Right cardiac atrium (tissue), 5 donors: ENCODE results near the gene HMOX2. TPM values are rescaled to one million over a fixed set of nuclear protein-coding genes. Genes with fewer than 3 reads are reported as not detected.

Experiments used
- ATAC-seq, 2 donors: fragments of 200-7000 bp; cut with Tn5 transposase; one replicate each; pipeline versions ENCODE4 v1.8.0 to v1.9.1; 2020; ENCODE audit warnings: moderate library complexity in 2 of 2, mild to moderate bottlenecking in 1 of 2
- DNase-seq, 3 donors: peaks; one replicate each; pipeline ENCODE4 v3.0.0-alpha.2; 2020
- H3K27ac ChIP-seq: one replicate; pipeline ENCODE4 v1.5.1; 2013; ENCODE audit warnings: mild to moderate bottlenecking, low read length, control low read depth, moderate library complexity
- H3K27me3 ChIP-seq: one replicate; pipeline ENCODE4 v1.6.1; 2013; ENCODE audit not compliant: control insufficient read depth, insufficient read depth
- H3K4me1 ChIP-seq: one replicate; pipeline ENCODE4 v1.6.1; 2013; ENCODE audit warnings: low read length; ENCODE audit not compliant: control insufficient read depth, insufficient read depth
- H3K4me3 ChIP-seq: one replicate; pipeline ENCODE4 v1.5.1; 2013; ENCODE audit warnings: low read length, control low read depth
- H3K9me3 ChIP-seq: one replicate; pipeline ENCODE4 v1.6.1; 2013; ENCODE audit warnings: low read length; ENCODE audit not compliant: control insufficient read depth
- WGBS: extraction: QIAGEN DNeasy Blood & Tissue Kit; methylation state at CpG from one replicate; pipeline ENCODE4 v1.1.7; 2013; 5-methylcytosine and 5-hydroxymethylcytosine counted together
- intact Hi-C, 4 donors: fragments of 100-400 bp; cut with DNase I; formaldehyde crosslinking; loops; one replicate each; pipeline versions ENCODE4 v1.11.0 to v1.14.0; 2022 to 2023
- polyA plus RNA-seq: library from polyadenylated mRNA; stranded (reverse); fragments of 200-250 nt; gene quantifications from one replicate; pipeline ENCODE4 v1.2.3, GENCODE V29; 2013
- total RNA-seq, 4 donors: library from RNA; stranded (reverse); fragmentation: NEBNext Ultra II Directional; extraction: Animal tissue kit (Norgen Biotek cat#: 25700); gene quantifications; one replicate each; pipeline ENCODE4 v1.2.1, GENCODE V29; 2021
- donor health status: healthy with polysubstance abuse.
- donor health status: DM: no; HTN: yes; CAD: no.
- donor health status: DM: no; HTN: no; CAD: no.
- donor health status: DM: no; HTN: yes; CAD: no; lungs with severe emphysema.
- donor health status: DM: yes; HTN: yes; CAD: no.

HMOX2 gene
- total and polyA plus RNA-seq, 5 donors = 89.6 to 109 (median 93.7) TPM

DNA sequence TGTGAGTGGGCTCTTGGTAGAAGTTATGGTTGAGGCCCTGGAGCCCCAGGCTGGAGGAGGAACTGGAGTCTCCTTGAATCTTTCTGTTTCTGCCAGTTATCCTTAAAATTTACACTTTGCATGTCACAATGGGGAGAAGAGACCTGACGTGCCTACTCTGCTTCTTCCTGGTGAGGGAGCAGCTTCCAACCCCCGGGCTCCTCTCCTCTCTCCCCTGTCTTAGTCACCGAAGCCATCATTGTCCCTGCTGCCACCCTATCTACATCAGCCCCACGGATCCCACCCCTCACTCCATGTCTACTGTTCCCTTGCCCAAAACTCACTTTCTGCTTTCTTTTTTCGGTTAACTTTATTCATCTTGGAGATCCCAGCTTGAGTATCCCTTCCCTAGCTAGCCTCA is 32.9 kb upstream of the HMOX2 start:
- ATAC-seq (no peak), DNase-seq (no peak)

DNA sequence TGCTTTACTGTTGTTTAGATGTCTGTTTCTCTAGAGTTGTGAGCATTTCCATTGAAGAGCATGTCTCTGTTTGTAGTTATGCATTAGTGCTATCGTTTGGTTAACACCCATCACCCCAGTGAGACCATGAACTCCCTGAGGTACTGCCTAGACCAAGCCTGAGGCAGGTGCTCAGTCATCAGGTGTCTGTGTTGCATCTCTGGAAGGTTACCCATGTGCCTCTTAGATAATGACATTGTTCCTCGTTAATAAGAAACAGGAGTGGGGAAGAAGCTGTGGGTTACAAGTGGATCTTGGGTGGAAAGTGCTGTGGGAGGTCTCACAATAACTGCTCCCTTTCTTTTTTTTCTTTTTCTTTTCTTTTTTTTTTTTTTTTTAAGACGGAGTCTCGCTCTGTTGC is 32.2 kb upstream of the HMOX2 start:
- H3K4me1 ChIP-seq = no peaks in the 10 kb centered on the region
- H3K9me3 ChIP-seq = no peaks in the 10 kb centered on the region
- WGBS = 93% methylated on average over 4 of the region's 4 CpGs
- intact Hi-C loops = no loop called here
- H3K4me3 ChIP-seq = no peak overlapping the region
- H3K27ac ChIP-seq = no peak overlapping the region
- H3K27me3 ChIP-seq = no peaks in the 10 kb centered on the region
- no peak for DNase-seq
- ATAC-seq = no peak

More for the DNA sequence above, 32.9 kb upstream of the HMOX2 start:
- Histone ChIP-seq H3K4me1 (no peaks in the 10 kb centered on the region), H3K27ac (no peak overlapping the region), H3K4me3 (no peak overlapping the region), H3K27me3 (no peaks in the 10 kb centered on the region), H3K9me3 (no peaks in the 10 kb centered on the region)
- WGBS = 78% methylated on average over 5 of the region's 5 CpGs
- intact Hi-C loops = no loop called here

DNA sequence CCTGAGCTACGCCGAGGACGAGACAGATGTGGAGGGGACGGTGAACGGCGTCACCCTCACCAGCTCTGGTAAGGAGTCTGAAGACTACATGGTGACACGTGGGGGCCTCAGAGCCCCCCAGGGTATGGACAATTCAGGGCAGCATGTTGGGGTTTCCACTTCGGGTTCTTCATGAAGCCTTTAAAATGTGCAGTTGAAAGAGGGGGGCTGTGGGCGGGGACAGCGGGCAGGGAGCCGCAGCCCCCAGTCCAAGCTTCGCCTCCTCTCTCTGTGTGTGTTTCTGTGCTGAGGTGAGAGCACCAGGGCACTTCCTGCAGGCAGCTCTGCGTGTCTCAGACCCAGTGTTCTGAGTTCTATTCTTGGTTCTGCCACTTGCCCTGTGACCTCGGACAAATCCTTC is 25.8 kb upstream of the HMOX2 start:
- DNase-seq = no peak
- Histone ChIP-seq H3K4me1 (no peaks in the 10 kb centered on the region), H3K9me3 (no peaks in the 10 kb centered on the region), H3K27me3 (no peaks in the 10 kb centered on the region), H3K27ac (no peak overlapping the region), H3K4me3 (no peak overlapping the region)
- intact Hi-C loops = no loop called here
- WGBS = 91% methylated on average over 14 of the region's 14 CpGs
- ATAC-seq = no peak

DNA sequence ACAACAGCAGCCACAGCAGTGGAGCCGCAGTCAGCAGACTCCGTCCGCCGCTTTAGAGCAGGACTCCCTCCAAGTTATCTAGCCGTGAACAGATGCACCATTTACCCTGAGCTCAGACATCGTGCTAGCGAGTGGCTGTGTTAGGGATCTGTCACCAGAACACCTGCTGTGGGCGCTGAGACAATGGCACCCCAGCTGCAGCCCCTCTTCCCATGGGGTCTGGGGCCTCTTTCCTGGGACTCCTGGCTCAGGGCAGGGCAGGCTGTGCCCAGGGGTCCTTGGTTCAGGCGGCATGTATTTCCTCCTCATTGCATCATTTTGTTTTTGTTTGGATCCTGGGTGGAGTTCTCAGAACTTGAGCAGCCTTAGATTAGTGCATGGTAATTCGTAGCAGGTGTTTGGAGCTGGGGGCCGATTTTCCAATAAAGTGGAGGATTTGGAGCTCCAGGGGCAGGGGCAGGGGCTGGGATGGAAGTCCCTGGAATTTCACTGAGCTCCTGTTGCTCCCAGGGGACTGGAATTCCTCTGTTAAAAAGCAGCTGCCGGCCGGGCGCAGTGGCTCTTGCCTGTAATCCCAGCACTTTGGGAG is 25.2 kb upstream of the HMOX2 start:
- H3K4me3 ChIP-seq = no peak overlapping the region
- 88% methylated on average over 14 of the region's 14 CpGs for WGBS
- no peaks in the 10 kb centered on the region for H3K9me3 ChIP-seq
- intact Hi-C loops = no loop called here
- H3K27ac ChIP-seq = no peak overlapping the region
- ATAC-seq = no peak
- no peaks in the 10 kb centered on the region for H3K4me1 ChIP-seq
- no peaks in the 10 kb centered on the region for H3K27me3 ChIP-seq
- no peak for DNase-seq

DNA sequence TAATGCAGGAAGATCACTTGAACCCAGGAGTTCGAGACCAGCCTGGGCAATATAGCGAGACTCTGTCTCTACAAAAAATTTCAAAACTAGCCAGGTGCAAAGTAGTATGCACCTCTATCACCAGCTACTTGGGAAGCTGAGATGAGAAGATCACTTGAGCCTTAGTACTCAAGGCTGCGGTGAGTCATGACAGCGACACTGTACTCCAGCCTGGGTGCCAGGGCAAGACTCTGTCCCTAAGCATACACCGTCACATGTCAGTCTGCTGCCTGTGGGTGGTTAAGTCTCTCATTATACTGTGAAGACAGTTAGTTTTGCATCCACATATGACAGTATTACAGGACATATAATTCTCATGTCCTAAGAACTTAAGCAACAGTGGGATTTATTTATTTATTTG is 23.5 kb upstream of the HMOX2 start:
- no peak for ATAC-seq
- 96% methylated on average over 5 of the region's 5 CpGs for WGBS

DNA sequence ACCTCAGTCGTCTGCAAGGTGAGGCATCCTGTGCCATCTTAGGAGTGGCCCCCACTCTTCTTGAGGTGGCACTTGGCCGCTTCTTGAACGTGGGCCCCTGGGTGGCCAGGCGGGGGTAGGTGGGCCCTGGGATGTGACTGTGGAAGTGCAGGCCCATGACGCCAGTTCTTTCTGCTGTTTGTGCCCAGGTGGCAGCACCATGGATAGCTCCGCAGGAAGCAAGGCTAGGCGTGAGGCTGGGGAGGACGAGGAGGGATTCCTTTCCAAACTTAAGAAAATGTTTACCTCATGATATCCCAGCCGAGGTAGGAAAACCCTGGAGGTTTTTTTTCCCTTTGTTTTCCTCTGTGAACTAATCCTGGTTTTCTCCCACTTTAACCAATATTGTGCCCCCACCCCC is 21.6 kb upstream of the HMOX2 start:
- H3K4me3 ChIP-seq = no peak overlapping the region
- no peaks in the 10 kb centered on the region for H3K4me1 ChIP-seq
- ATAC-seq (no peak), DNase-seq (no peak)
- no peaks in the 10 kb centered on the region for H3K27me3 ChIP-seq
- 72% methylated on average over 9 of the region's 9 CpGs for WGBS
- H3K27ac ChIP-seq = no peak overlapping the region
- intact Hi-C loops = no loop called here
- no peaks in the 10 kb centered on the region for H3K9me3 ChIP-seq

More for the DNA sequence above, 23.5 kb upstream of the HMOX2 start:
- Histone ChIP-seq H3K27ac (no peak overlapping the region), H3K9me3 (no peaks in the 10 kb centered on the region), H3K27me3 (no peaks in the 10 kb centered on the region), H3K4me1 (no peaks in the 10 kb centered on the region), H3K4me3 (no peak overlapping the region)
- DNase-seq = no peak
- intact Hi-C loops = no loop called here

DNA sequence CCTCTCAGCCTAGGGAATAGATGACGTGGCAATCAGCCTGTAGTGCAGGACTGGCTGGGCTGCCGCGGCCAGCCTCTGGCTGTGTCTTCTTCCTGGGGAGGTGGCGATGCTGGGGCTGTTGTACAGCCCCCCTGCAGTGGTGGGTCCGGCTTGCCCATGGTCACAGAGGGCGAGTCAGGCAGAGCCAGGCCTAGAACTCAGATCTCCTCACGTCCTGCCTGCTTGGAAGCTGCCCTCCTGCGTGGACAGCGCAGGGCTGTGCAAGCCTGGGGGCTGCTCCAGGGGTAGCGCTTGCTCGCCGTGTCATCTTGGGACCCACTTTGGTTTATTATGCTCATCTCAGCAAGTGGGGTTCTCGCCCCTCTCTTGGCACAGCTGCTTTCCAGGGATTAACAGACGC is 21.1 kb upstream of the HMOX2 start:
- H3K4me3 ChIP-seq = no peak overlapping the region
- no peak overlapping the region for H3K27ac ChIP-seq
- no peaks in the 10 kb centered on the region for H3K27me3 ChIP-seq
- no peaks in the 10 kb centered on the region for H3K4me1 ChIP-seq
- H3K9me3 ChIP-seq = no peaks in the 10 kb centered on the region
- intact Hi-C loops = no loop called here
- DNase-seq (no peak), ATAC-seq (no peak)
- 91% methylated on average over 14 of the region's 14 CpGs for WGBS

DNA sequence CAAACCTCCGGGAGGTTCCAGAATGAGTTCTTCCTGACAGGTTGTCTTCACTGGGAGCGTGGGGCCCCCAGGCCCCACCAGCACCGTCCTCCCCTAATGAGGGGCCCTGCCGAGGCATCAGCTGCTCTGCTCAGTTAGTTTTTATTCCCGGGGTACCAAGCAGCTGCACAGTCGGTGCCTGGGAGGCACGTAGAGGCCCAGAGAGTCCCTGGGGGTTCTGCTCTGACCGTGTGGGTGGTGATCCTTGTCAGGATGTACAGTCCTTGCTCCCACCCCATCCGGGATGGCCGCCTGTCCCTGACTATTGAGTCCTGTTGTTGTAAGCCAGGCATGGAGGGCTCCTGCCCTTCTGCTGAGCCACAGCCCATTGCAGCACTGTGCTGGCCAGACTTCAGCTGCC is 20.2 kb upstream of the HMOX2 start:
- intact Hi-C loops = no loop called here
- no peak overlapping the region for H3K27ac ChIP-seq
- no peak for ATAC-seq
- no peaks in the 10 kb centered on the region for H3K4me1 ChIP-seq
- DNase-seq = no peak
- no peaks in the 10 kb centered on the region for H3K9me3 ChIP-seq
- WGBS = 76% methylated on average over 10 of the region's 10 CpGs
- H3K27me3 ChIP-seq = no peaks in the 10 kb centered on the region
- H3K4me3 ChIP-seq = no peak overlapping the region

DNA sequence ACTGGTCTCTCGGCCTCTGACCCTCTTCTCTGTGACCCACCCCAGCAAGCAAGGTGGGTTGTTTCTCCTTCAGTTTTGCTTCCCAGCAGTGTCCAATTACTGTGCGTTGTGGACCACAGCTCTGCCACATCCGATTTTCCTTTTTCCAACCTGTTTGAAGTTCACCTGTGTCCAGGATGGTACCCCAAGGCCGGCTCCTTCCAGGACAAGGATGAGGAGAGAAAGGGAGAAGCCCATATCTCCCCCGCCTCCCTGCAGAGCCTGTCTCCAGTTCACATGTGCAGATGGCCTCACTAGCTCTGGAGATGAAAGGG is 15.3 kb upstream of the HMOX2 start:
- no peak for DNase-seq
- H3K9me3 ChIP-seq = no peaks in the 10 kb centered on the region
- no peak overlapping the region for H3K4me3 ChIP-seq
- intact Hi-C loops = no loop called here
- no peaks in the 10 kb centered on the region for H3K27me3 ChIP-seq
- no peak overlapping the region for H3K27ac ChIP-seq
- H3K4me1 ChIP-seq = no peaks in the 10 kb centered on the region
- 83% methylated on average over 5 of the region's 5 CpGs for WGBS
- no peak for ATAC-seq

DNA sequence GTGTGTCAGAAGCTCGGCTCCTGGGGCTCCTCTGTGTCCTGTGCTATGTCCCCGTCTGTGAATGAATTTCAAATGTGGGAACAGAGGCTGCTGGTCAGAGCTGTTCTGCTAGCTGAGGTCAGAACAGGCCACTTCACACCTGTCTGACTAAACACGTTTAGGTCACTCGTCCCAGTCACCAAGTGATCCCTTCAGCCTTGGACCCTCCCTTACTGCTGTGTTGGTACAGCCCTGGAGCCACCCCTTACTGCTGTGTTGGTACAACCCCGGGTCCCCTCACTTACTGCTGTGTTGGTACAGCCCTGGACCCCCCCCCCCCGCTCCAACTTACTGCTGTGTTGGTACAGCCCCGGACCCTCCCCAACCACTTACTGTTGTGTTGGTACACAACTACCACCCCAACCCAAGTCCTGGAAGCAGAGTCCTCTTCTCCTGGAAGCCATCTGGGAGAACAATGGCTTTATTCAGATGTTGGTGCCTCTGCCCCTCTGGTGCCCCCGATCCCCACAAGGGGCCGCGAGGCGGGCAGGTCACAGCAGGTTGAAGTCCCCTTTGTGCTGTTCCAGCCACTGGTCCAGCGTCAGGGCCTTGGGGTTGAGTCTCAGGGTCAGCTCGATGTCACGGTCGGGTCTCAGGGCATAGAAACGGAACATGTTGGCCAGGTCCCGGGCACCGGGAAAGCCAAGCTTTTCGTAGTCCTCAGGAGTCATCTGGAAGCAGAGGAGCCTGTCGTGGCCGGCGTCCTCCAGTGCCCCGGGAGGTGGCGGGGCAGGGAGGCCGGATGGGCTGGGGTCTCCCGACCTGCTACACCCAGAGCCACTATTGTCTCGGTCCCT is 14.7 kb upstream of the HMOX2 start:
- intact Hi-C loops = no loop called here
- no peak overlapping the region for H3K4me3 ChIP-seq
- H3K27me3 ChIP-seq = no peaks in the 10 kb centered on the region
- WGBS = 81% methylated on average over 27 of the region's 27 CpGs
- H3K4me1 ChIP-seq = no peaks in the 10 kb centered on the region
- DNase-seq (no peak), ATAC-seq (no peak)
- no peaks in the 10 kb centered on the region for H3K9me3 ChIP-seq
- H3K27ac ChIP-seq = no peak overlapping the region

DNA sequence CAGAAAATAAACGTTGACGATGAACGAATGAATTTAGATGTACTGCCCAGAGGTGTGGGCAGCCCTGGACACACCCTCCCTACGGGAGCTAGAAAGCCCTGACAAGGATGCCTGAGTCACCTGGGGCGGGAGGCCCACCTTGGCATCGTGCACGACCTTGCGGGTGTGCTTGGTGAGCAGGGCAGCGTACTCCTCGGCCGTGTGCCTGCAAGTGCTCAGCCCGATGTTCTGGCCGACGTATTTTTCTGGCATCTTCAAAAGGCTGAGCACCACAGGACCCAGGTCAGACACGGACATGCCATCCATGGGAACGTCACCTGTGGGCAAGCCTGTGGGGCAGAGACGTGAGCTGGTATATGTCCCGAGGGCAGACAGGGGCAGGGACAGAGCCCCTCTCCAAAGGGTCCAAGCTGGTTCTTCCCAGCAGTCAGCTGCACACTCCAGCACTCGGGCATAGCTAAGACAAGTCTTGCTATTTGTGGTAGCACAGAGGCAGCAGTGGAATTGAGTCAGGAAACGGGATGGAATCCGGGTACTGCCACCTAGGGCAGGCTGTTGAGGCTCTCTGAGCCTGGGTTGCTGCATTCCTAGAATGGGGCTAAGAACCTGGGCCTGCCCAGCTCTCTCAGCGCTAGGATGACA is 12.6 kb upstream of the HMOX2 start:
- no peaks in the 10 kb centered on the region for H3K27me3 ChIP-seq
- ATAC-seq (peak in 1 of 2 donors; percentile 5), DNase-seq (no peak)
- H3K4me1 ChIP-seq = no peaks in the 10 kb centered on the region
- no peaks in the 10 kb centered on the region for H3K9me3 ChIP-seq
- no peak overlapping the region for H3K4me3 ChIP-seq
- no peak overlapping the region for H3K27ac ChIP-seq
- intact Hi-C loops = no loop called here
- 88% methylated on average over 22 of the region's 22 CpGs for WGBS
